ENCODE data around the gene HOXD11.

DNA sequence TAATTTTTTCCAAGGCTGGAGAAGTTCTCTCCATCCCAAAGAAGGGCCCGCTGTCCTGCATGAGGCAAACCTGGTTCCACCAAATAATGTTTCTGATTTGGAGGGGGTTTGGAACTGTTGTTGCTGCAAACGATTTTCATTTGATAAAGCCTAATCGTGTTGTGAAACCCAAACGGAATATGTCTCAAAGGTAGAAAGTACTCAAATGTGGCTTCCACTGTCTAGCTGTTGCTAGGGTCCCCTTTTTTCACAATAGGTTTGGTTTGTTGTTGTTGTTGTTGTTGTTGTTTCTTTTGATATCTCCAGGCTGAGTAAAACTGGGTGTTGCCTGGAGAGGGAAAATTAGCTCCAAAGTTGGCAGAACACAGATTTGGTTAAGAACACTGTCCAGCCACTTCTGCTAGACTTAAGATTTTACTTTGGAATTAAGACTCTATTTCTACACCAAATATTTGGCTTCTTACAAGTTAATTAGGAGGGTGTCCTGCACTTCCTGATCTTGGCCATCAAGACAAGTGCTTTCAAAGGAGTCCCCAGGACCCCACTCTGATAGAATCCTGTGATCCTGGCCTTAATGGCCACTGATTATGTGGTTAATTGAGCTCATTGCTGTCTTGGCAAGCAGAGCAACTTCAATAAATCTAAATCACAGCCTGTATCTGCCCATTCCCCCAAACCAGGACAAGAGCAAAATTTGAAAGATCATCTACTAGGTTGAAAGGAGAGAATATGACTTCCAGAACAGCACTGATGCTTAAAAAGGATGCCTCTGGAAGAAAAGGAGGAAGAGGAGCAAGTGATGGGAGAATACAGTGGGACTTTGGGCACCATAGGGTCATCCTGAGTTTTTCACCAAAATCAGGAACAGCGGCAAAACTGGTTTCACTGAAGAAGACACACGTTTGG lies 17.9 kb upstream of the HOXD11 start:
- TF ChIP-seq, protein P1, sequence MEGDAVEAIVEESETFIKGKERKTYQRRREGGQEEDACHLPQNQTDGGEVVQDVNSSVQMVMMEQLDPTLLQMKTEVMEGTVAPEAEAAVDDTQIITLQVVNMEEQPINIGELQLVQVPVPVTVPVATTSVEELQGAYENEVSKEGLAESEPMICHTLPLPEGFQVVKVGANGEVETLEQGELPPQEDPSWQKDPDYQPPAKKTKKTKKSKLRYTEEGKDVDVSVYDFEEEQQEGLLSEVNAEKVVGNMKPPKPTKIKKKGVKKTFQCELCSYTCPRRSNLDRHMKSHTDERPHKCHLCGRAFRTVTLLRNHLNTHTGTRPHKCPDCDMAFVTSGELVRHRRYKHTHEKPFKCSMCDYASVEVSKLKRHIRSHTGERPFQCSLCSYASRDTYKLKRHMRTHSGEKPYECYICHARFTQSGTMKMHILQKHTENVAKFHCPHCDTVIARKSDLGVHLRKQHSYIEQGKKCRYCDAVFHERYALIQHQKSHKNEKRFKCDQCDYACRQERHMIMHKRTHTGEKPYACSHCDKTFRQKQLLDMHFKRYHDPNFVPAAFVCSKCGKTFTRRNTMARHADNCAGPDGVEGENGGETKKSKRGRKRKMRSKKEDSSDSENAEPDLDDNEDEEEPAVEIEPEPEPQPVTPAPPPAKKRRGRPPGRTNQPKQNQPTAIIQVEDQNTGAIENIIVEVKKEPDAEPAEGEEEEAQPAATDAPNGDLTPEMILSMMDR (IDR thresholded peaks at IDR 0.05): no peak
- no peak for TF ChIP-seq MYBL2 (CRISPR knock-in tag; IDR thresholded peaks at IDR 0.05)
- TF ChIP-seq OVOL2 (CRISPR knock-in tag; IDR thresholded peaks at IDR 0.05; ENCODE audit: borderline replicate concordance): no peak
- TF ChIP-seq, protein P2, sequence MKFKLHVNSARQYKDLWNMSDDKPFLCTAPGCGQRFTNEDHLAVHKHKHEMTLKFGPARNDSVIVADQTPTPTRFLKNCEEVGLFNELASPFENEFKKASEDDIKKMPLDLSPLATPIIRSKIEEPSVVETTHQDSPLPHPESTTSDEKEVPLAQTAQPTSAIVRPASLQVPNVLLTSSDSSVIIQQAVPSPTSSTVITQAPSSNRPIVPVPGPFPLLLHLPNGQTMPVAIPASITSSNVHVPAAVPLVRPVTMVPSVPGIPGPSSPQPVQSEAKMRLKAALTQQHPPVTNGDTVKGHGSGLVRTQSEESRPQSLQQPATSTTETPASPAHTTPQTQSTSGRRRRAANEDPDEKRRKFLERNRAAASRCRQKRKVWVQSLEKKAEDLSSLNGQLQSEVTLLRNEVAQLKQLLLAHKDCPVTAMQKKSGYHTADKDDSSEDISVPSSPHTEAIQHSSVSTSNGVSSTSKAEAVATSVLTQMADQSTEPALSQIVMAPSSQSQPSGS (CRISPR knock-in tag; IDR thresholded peaks at IDR 0.05; ENCODE audit: borderline replicate concordance, low read depth): no peak
- no peak for TF ChIP-seq NFYB (CRISPR knock-in tag; conservative IDR thresholded peaks at IDR 0.05; ENCODE audit: low read depth)
- no peak for TF ChIP-seq CREB1 (CRISPR knock-in tag; IDR thresholded peaks at IDR 0.05)
- TF ChIP-seq, protein P3, sequence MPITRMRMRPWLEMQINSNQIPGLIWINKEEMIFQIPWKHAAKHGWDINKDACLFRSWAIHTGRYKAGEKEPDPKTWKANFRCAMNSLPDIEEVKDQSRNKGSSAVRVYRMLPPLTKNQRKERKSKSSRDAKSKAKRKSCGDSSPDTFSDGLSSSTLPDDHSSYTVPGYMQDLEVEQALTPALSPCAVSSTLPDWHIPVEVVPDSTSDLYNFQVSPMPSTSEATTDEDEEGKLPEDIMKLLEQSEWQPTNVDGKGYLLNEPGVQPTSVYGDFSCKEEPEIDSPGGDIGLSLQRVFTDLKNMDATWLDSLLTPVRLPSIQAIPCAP (CRISPR knock-in tag; IDR thresholded peaks at IDR 0.05): no peak
- no peak for TF ChIP-seq MAX (CRISPR knock-in tag; IDR thresholded peaks at IDR 0.05)
- TF ChIP-seq SOX15 (CRISPR knock-in tag; IDR thresholded peaks at IDR 0.05): no peak
- no peak for TF ChIP-seq NR2C2 (CRISPR knock-in tag; IDR thresholded peaks at IDR 0.05)
- no peak for TF ChIP-seq SMAD4 (CRISPR knock-in tag; IDR thresholded peaks at IDR 0.05)

Measured in WTC11 (cell line).